K562 (cell line): ENCODE results near the gene CNIH3. TPM values are rescaled to one million over a fixed set of nuclear protein-coding genes. Genes with fewer than 3 reads are reported as not detected.

Experiments used
- ATAC-seq: fragments of 200-7000 bp; cut with Tn5 transposase; 3 replicates; pipeline ENCODE4 v1.9.1; 2020; ENCODE audit warnings: moderate library complexity
- BruUV-seq: library from RNA; stranded (reverse); fragments of 400-500 nt; replicated peaks from 2 replicates; lab custom pipeline; 2021; lab: Mats Ljungman, UMichigan
- CTCF ChIA-PET: fragments of 300-600 bp; formaldehyde crosslinking; extraction: SDS; loops from one replicate; lab custom pipeline; 2021; ENCODE audit warnings: low intra/inter-chr PET ratio; lab: Yijun Ruan, JAX
- POLR2A ChIA-PET: fragments of 300-600, 350-650 bp; sonication (Branson Sonifier 250); formaldehyde crosslinking; extraction: SDS; loops from one replicate; lab custom pipeline; 2021; ENCODE audit warnings: antibody characterized with exemption, inconsistent platforms; lab: Yijun Ruan, JAX
- DNase-seq, 4 experiments: peaks; one replicate each; pipeline versions ENCODE4 v3.0.0 to v3.0.0-alpha.2; 2011 to 2018; ENCODE audit warnings: low spot score in 3 of 4, mixed read lengths in 3 of 4; ENCODE audit errors: extremely low read depth in 1 of 4
- FAIRE-seq: peaks from 2 replicates; lab custom pipeline; 2011; peaks lifted over from hg19 to GRCh38; lab: Jason Lieb, UNC
- H2AFZ ChIP-seq: 2 replicates; pipeline ENCODE4 v1.6.0; 2011; ENCODE audit warnings: low read depth, low read length, control low read depth, inconsistent platforms
- H3K27ac ChIP-seq: fragments of 200-600 bp; 3 replicates; pipeline ENCODE4 v1.8.0; 2011; ENCODE audit warnings: low read depth, mild to moderate bottlenecking, control low read depth, inconsistent platforms, low read length, moderate library complexity, mixed read lengths; ENCODE audit errors: extremely low read depth
- H3K27me3 ChIP-seq, 2 experiments: fragments of 300-600 bp in 1 of 2; 2 replicates in 1 of 2; 3 replicates in 1 of 2; pipeline versions ENCODE4 v1.6.0 to v1.8.0; 2011; ENCODE audit warnings: inconsistent platforms in 2 of 2, low read length in 2 of 2, mild to moderate bottlenecking in 1 of 2, mixed read lengths in 1 of 2, moderate library complexity in 1 of 2; ENCODE audit not compliant: control insufficient read depth in 2 of 2, insufficient read depth in 2 of 2
- H3K36me3 ChIP-seq: fragments of 300-600 bp; 3 replicates; pipeline ENCODE4 v1.8.0; 2011; ENCODE audit warnings: mild to moderate bottlenecking, low read length, inconsistent platforms; ENCODE audit not compliant: control insufficient read depth, insufficient read depth
- H3K4me1 ChIP-seq, 2 experiments: fragments of 200-600 bp in 1 of 2; replicated peaks in 1 of 2; 2 replicates in 1 of 2; 3 replicates in 1 of 2; pipeline versions ENCODE4 v1.5.1 to v1.8.0; 2011; ENCODE audit warnings: inconsistent platforms in 2 of 2, low read length in 2 of 2, mild to moderate bottlenecking in 1 of 2, mixed read lengths in 1 of 2, moderate library complexity in 1 of 2; ENCODE audit not compliant: control insufficient read depth in 2 of 2, insufficient read depth in 2 of 2
- H3K4me2 ChIP-seq: 2 replicates; pipeline ENCODE4 v1.6.1; 2011; ENCODE audit warnings: low read length, control low read depth, inconsistent platforms, mixed read lengths; ENCODE audit not compliant: insufficient read depth
- H3K4me3 ChIP-seq: fragments of 200-600 bp; sonication (generic), shearing (Covaris generic); 2 replicates; pipeline ENCODE4 v1.5.1; 2016; ENCODE audit warnings: control low read depth, inconsistent platforms
- H3K79me2 ChIP-seq: fragments of 200-600 bp; 3 replicates; pipeline ENCODE4 v1.8.0; 2011; ENCODE audit warnings: low read length, inconsistent platforms; ENCODE audit not compliant: control insufficient read depth, insufficient read depth
- H3K9ac ChIP-seq, 2 experiments: 2 replicates each; pipeline versions ENCODE4 v1.6.0 to v1.6.1; 2011; ENCODE audit warnings: low read depth in 2 of 2, low read length in 2 of 2, control low read depth in 1 of 2, inconsistent platforms in 1 of 2, mild to moderate bottlenecking in 1 of 2, mixed read lengths in 1 of 2; ENCODE audit not compliant: insufficient read depth in 1 of 2
- H3K9me1 ChIP-seq: one replicate; pipeline ENCODE4 v1.6.0; 2011; ENCODE audit warnings: inconsistent platforms, mild to moderate bottlenecking, low read length, moderate library complexity; ENCODE audit not compliant: control insufficient read depth, insufficient read depth
- H3K9me3 ChIP-seq: replicated peaks from 2 replicates; pipeline ENCODE4 v1.5.1; 2011; ENCODE audit warnings: low read depth, low read length, inconsistent platforms; ENCODE audit not compliant: control insufficient read depth, insufficient read depth
- H4K20me1 ChIP-seq: replicated peaks from 2 replicates; pipeline ENCODE4 v1.6.1; 2011; ENCODE audit warnings: low read length, inconsistent platforms, mixed read lengths; ENCODE audit not compliant: control insufficient read depth, insufficient read depth
- ATF7 ChIP-seq: fragments of 450-650 bp; IDR thresholded peaks from 2 replicates; pipeline ENCODE4 v1.7.1; 2014; ENCODE audit warnings: mild to moderate bottlenecking, moderate library complexity
- CBX2 ChIP-seq: fragments of 200-600 bp; sonication (generic); IDR thresholded peaks from one replicate; pipeline ENCODE4 v1.6.1; 2012; ENCODE audit warnings: mild to moderate bottlenecking, low read length, inconsistent platforms; ENCODE audit not compliant: insufficient read depth, poor library complexity, severe bottlenecking
- CBX5 ChIP-seq: IDR thresholded peaks from 2 replicates; pipeline ENCODE4 v1.6.1; 2014; ENCODE audit warnings: low read depth, borderline replicate concordance
- FOXK1 ChIP-seq: sonication (generic); formaldehyde crosslinking; IDR thresholded peaks from 2 replicates; pipeline ENCODE4 v1.8.0; 2022; ENCODE audit warnings: missing genetic modification reagents, mild to moderate bottlenecking, borderline replicate concordance
- FOXP4 ChIP-seq: sonication (generic); formaldehyde crosslinking; IDR thresholded peaks from 2 replicates; pipeline ENCODE4 v1.8.0; 2022; ENCODE audit warnings: mild to moderate bottlenecking, missing genetic modification reagents, borderline replicate concordance
- JUND ChIP-seq, 2 experiments: IDR thresholded peaks; 2 replicates in 1 of 2; 3 replicates in 1 of 2; pipeline ENCODE4 v1.6.1; 2011; ENCODE audit warnings: borderline replicate concordance in 2 of 2, low read depth in 2 of 2, low read length in 2 of 2, improper control_type of control experiment in 1 of 2, missing biosample characterization in 1 of 2, missing genetic modification characterization in 1 of 2, missing genetic modification reagents in 1 of 2
- MAFK ChIP-seq: IDR thresholded peaks from 2 replicates; pipeline ENCODE4 v1.6.1; 2011; ENCODE audit warnings: low read length, improper control_type of control experiment
- RAD51 ChIP-seq: fragments of 450-650 bp; IDR thresholded peaks from 2 replicates; pipeline ENCODE4 v1.7.1; 2016; ENCODE audit warnings: low read depth, mild to moderate bottlenecking, borderline replicate concordance
- RFX5 ChIP-seq: IDR thresholded peaks from 2 replicates; pipeline ENCODE4 v1.6.1; 2011; ENCODE audit warnings: low read depth, mild to moderate bottlenecking, improper control_type of control experiment, low read length
- TRIM28 ChIP-seq: fragments of 450-650 bp; IDR thresholded peaks from 2 replicates; pipeline ENCODE4 v1.6.1; 2017
- YBX1 ChIP-seq: fragments of 450-650 bp; IDR thresholded peaks from 2 replicates; pipeline ENCODE4 v1.7.1; 2016; ENCODE audit warnings: mild to moderate bottlenecking
- ZFPM2 ChIP-seq: fragments of 250-450 bp; sonication (Bioruptor Pico); IDR thresholded peaks from 2 replicates; pipeline ENCODE4 v1.5.1; 2022; ENCODE audit warnings: mild to moderate bottlenecking
- ZNF316 ChIP-seq: fragments of 450-650 bp; IDR thresholded peaks from 2 replicates; pipeline ENCODE4 v1.6.1; 2016
- ZNF561 ChIP-seq: fragments of 450-650 bp; formaldehyde crosslinking; conservative IDR thresholded peaks from 2 replicates; pipeline ENCODE4 v1.4.0; 2020; ENCODE audit warnings: mild to moderate bottlenecking, moderate library complexity
- WGBS: fragments of 100-300 bp; shearing (Covaris generic); methylation state at CpG from one replicate; pipeline ENCODE4 v1.1.6; 2016; ENCODE audit warnings: low coverage, mixed read lengths; ENCODE audit not compliant: insufficient coverage; ENCODE audit errors: missing lambda C conversion rate; 5-methylcytosine and 5-hydroxymethylcytosine counted together
- in situ Hi-C: fragments of 300-500 bp; cut with MboI; formaldehyde crosslinking; loops from 4 replicates; pipeline ENCODE4 v1.15.0; 2018; ENCODE audit warnings: inconsistent platforms, mixed read lengths
- intact Hi-C: fragments of 100-400 bp; cut with micrococcal nuclease; formaldehyde crosslinking; loops from 2 replicates; pipeline ENCODE4 v1.14.2; 2022
- polyA plus RNA-seq, 8 experiments: library from polyadenylated mRNA; depleted of rRNA in 4 of 8; stranded (reverse) in 5 of 8; unstranded in 3 of 8; fragments of >200 nt; fragmentation: Nextera tagmentation in 2 of 8; fragmentation: Illumina TruSeq in 1 of 8; extraction: Ambion mirVana in 2 of 8; extraction: Trizol in 1 of 8; gene quantifications; 2 replicates each; pipeline versions ENCODE4 v1.2.1 to v1.2.3, GENCODE V29; 2011 to 2014; ENCODE audit warnings: inconsistent platforms in 1 of 8, missing spikeins in 1 of 8
- total RNA-seq, 7 experiments: library from RNA; depleted of rRNA in 6 of 7; stranded (reverse); fragments of >200 nt in 6 of 7; fragmentation: Illumina TruSeq in 2 of 7; extraction: Trizol in 2 of 7; gene quantifications; 2 replicates each; pipeline versions ENCODE4 v1.2.1 to v1.2.3, GENCODE V29; 2011 to 2021; ENCODE audit warnings: low replicate concordance in 1 of 7
- TF ChIP-seq, protein P1 (sequence below), 2 experiments: IDR thresholded peaks in 1 of 2; conservative IDR thresholded peaks in 1 of 2; 2 replicates each; pipeline ENCODE4 v1.6.1; 2016; ENCODE audit warnings: low read depth in 2 of 2, mild to moderate bottlenecking in 1 of 2, missing compliant biosample characterization in 1 of 2, missing genetic modification characterization in 1 of 2, moderate library complexity in 1 of 2

Gene CNIH3
- total and polyA plus RNA-seq, 9 of the 15 experiments (the other 6 are each of a cell fraction or from before 2014, with no cell fraction given) = 0.14 to 1.8 (median 0.79) TPM

GRCh38 chr1:224620105-224620504, 4.0 kb downstream of the CNIH3 start (continued):
- TF ChIP-seq FOXP4 (CRISPR knock-in tag) (no peak), CBX2 (no peak), RAD51 (no peak)

GRCh38 chr1:224621813-224622682, 5.9 kb downstream of the CNIH3 start:
- no peaks in the 10 kb centered on the region; the same call in 1 of the 2 replicates for H3K9me3 ChIP-seq
- no peak overlapping the region for H3K4me2 ChIP-seq
- peaks cover 38 to 51% of the 10 kb centered on the region in 2 experiments; a peak in 4 of 5 replicates for H3K27me3 ChIP-seq
- FAIRE-seq (no peak), ATAC-seq (no peak), DNase-seq (no peak)
- CTCF ChIA-PET = no interaction called here
- peaks cover 0 to 4% of the 10 kb centered on the region in 2 experiments; a peak in 2 of 5 replicates for H3K4me1 ChIP-seq
- WGBS = under 1% methylated on average over 7 of the region's 7 CpGs
- no peaks in the 10 kb centered on the region for H3K36me3 ChIP-seq
- H3K4me3 ChIP-seq = no peak overlapping the region
- H3K9ac ChIP-seq = no peak overlapping the region
- in situ Hi-C loops = no loop called here
- no peaks in the 10 kb centered on the region for H3K79me2 ChIP-seq
- no peak overlapping the region for H3K27ac ChIP-seq
- no peak overlapping the region for H2AFZ ChIP-seq
- intact Hi-C loops = no loop called here
- H3K9me1 ChIP-seq = no peaks in the 10 kb centered on the region
- POLR2A ChIA-PET = interaction anchor here (0.6 kb wide), 1 partner anchor 11 kb away, joined by 3 read pairs; no protein-coding TSS in a partner anchor
- H4K20me1 ChIP-seq = no peaks in the 10 kb centered on the region; the same call in 1 of the 2 replicates
- BruUV-seq = no TSS peak
- TF ChIP-seq ZNF316 (0 out of 2 replicates have a peak, but pooled peaks have one; percentile 4), TRIM28 (no peak), YBX1 (no peak), ZNF561 (no peak), RFX5 (no peak), ATF7 (peak; percentile 86), CBX5 (no peak), FOXK1 (CRISPR knock-in tag) (no peak), MAFK (0 out of 2 replicates have a peak, but pooled peaks have one; percentile 15), JUND (IDR thresholded peaks at IDR 0.05; ENCODE audit: borderline replicate concordance, low read depth, low read length) (0 out of 2 replicates have a peak, but pooled peaks have one; percentile 7), JUND (tag; IDR thresholded peaks at IDR 0.05; ENCODE audit: borderline replicate concordance, low read depth, low read length) (peak; percentile 34; the same call in 2 of the 3 replicates), ZFPM2 (CRISPR knock-in tag) (no peak)
- TF ChIP-seq, protein P1, sequence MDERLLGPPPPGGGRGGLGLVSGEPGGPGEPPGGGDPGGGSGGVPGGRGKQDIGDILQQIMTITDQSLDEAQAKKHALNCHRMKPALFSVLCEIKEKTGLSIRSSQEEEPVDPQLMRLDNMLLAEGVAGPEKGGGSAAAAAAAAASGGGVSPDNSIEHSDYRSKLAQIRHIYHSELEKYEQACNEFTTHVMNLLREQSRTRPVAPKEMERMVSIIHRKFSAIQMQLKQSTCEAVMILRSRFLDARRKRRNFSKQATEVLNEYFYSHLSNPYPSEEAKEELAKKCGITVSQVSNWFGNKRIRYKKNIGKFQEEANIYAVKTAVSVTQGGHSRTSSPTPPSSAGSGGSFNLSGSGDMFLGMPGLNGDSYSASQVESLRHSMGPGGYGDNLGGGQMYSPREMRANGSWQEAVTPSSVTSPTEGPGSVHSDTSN (CRISPR knock-in tag; IDR thresholded peaks at IDR 0.05; ENCODE audit: low read depth) = no peak
- TF ChIP-seq, protein P1 (tag; conservative IDR thresholded peaks at IDR 0.05; ENCODE audit: low read depth) = no peak
